ENCODE results near the gene GLI2. TPM values are rescaled to one million over a fixed set of nuclear protein-coding genes. Genes with fewer than 3 reads are reported as not detected.

GLI2 gene
- not detected for polyA plus RNA-seq (2012; ENCODE audit: low read depth, missing spikeins)

DNA sequence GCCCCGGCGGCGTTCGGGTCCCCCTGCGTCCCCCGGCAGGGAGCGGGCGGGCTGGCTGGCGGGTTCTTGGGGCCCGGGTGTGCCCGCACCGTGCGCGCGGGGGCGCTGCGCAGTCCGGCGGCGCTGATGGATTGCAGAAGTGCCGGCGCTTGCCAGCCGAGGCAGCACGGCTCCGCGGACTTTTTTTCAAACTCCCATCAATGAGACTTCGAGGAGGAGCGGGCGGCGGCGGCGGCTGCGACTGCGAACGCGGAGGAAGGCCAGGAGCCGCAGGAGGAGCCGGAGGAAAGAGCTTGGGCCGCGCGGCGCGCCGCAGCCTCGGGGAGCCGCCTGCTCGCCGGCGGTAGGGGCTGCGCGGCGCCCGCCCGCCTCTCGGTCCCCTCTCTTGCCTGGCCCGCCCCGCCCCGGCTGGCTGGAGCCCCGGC lies at the start of gene GLI2:
Gene GLI2 (plus strand): TSS at position 123 of the 425 bp plus-strand sequence. CDS start 61,453 bp downstream, outside the sequence.
- TF ChIP-seq TAF1 (IDR thresholded peaks at IDR 0.05; ENCODE audit: low read depth, low read length) (no peak), POLR2AphosphoS5 (IDR thresholded peaks at IDR 0.05; ENCODE audit: low read depth, low read length) (no peak), POLR2A (IDR thresholded peaks at IDR 0.05; ENCODE audit: low read depth, low read length) (no peak), PAX5 (IDR thresholded peaks at IDR 0.05; ENCODE audit: insufficient read depth, low read length, severe bottlenecking) (no peak), POU2F2 (IDR thresholded peaks at IDR 0.05; ENCODE audit: low read depth, low read length) (no peak), SPI1 (IDR thresholded peaks at IDR 0.05; ENCODE audit: low read depth, low read length) (no peak)
- FAIRE-seq (no peak), DNase-seq (ENCODE audit: insufficient read length, low spot score) (peak; percentile 56)

DNA sequence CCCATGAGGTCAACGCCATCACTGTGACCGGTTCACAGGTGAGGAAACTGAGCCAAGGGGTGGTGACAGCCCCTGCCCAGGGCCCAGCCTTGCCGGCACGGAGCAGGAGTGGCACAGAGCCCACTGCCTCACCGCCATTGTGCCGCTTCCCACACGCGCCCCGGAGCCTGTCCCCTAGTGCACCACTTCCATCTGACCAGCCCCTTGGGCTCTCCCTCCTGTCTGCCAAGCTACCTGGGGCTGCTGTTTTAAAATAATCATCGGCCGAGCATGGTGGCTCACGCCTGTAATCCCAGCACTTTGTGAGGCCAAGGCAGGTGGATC lies 49.7 kb upstream of the GLI2 start:
- DNase-seq (ENCODE audit: insufficient read length, low spot score) = no peak
- no peak for FAIRE-seq
- no peak for TF ChIP-seq POLR2A (IDR thresholded peaks at IDR 0.05; ENCODE audit: low read depth, low read length)
- TF ChIP-seq SPI1 (IDR thresholded peaks at IDR 0.05; ENCODE audit: low read depth, low read length) = no peak
- TF ChIP-seq TAF1 (IDR thresholded peaks at IDR 0.05; ENCODE audit: low read depth, low read length) = no peak
- no peak for TF ChIP-seq PAX5 (IDR thresholded peaks at IDR 0.05; ENCODE audit: insufficient read depth, low read length, severe bottlenecking)
- TF ChIP-seq POU2F2 (IDR thresholded peaks at IDR 0.05; ENCODE audit: low read depth, low read length) = no peak
- no peak for TF ChIP-seq POLR2AphosphoS5 (IDR thresholded peaks at IDR 0.05; ENCODE audit: low read depth, low read length)

DNA sequence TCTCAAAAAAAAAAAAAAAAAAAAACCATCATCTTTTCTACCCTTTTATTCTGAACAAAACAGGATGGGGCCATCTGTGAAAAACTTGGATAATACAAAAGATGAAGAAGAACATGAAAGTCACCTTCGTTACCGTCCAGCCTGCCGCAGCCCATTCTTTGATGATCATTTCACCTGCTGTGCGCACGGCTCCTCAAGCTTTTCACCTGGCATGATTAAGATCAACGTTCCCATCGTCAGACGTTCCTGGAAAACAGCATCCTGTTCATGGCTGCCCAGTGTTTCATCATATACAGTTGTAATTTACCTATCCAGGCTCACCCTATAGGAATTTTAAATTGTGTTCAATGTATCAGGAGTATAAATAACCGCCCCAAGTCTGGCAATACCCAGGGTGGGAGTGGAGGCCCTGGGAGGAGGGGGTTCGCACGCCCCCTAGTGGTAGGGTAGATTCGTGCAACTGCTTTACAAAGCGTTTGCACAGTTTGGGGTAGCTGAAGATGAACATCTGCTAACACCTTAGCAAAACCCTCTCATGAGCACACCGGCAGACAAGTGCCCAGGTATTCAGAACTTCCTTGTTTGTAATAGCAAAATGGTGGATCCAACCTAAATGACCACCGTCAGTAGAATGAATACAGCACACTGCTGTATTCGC lies 49.0 kb upstream of the GLI2 start:
- TF ChIP-seq SPI1 (IDR thresholded peaks at IDR 0.05; ENCODE audit: low read depth, low read length) (no peak), POU2F2 (IDR thresholded peaks at IDR 0.05; ENCODE audit: low read depth, low read length) (no peak), PAX5 (IDR thresholded peaks at IDR 0.05; ENCODE audit: insufficient read depth, low read length, severe bottlenecking) (no peak), POLR2A (IDR thresholded peaks at IDR 0.05; ENCODE audit: low read depth, low read length) (no peak), POLR2AphosphoS5 (IDR thresholded peaks at IDR 0.05; ENCODE audit: low read depth, low read length) (no peak), TAF1 (IDR thresholded peaks at IDR 0.05; ENCODE audit: low read depth, low read length) (no peak)
- DNase-seq (ENCODE audit: insufficient read length, low spot score) = no peak
- no peak for FAIRE-seq

DNA sequence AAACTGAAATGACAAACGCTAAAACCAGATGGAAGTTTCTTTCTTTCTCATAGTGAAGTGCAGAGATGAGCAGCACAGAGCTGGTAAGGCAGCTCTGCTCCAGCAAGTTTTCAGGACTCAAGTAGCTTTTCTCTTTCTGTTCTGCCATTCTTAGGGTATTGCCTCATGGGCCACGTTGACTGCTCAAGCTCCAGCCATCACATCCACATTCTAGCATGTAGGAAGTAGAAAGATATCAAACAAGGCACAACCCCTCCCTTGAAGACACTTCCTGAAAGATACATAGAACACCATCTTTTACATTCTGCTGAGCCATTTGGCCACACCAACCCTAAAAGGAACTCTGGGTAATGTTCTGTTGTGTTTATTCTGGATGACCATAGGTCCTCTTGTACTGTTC lies 48.5 kb upstream of the GLI2 start:
- DNase-seq (ENCODE audit: insufficient read length, low spot score) (no peak), FAIRE-seq (no peak)
- TF ChIP-seq PAX5 (IDR thresholded peaks at IDR 0.05; ENCODE audit: insufficient read depth, low read length, severe bottlenecking) = no peak
- no peak for TF ChIP-seq POLR2AphosphoS5 (IDR thresholded peaks at IDR 0.05; ENCODE audit: low read depth, low read length)
- no peak for TF ChIP-seq SPI1 (IDR thresholded peaks at IDR 0.05; ENCODE audit: low read depth, low read length)
- TF ChIP-seq POU2F2 (IDR thresholded peaks at IDR 0.05; ENCODE audit: low read depth, low read length) = no peak
- TF ChIP-seq TAF1 (IDR thresholded peaks at IDR 0.05; ENCODE audit: low read depth, low read length) = no peak
- TF ChIP-seq POLR2A (IDR thresholded peaks at IDR 0.05; ENCODE audit: low read depth, low read length) = no peak

DNA sequence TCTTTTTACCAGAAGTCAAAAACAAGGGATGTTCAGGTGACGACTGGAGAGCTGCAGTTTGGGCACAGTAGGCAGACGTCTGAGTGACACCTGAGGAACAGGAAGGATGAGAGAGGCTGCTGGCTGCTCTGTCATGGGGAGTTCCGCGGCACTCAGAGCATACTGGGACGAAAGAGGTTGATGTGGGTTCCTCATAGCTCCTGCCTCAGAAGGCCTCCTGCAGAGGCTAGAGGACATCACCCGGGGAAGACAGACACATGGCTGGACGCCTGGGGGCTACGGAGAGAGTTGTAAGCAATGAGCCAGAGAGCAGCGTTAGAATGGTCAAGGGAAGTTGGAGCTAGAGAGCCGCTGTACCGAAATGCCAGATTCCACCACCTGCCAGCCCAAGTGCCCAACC lies 45.1 kb upstream of the GLI2 start:
- TF ChIP-seq TAF1 (IDR thresholded peaks at IDR 0.05; ENCODE audit: low read depth, low read length) (no peak), PAX5 (IDR thresholded peaks at IDR 0.05; ENCODE audit: insufficient read depth, low read length, severe bottlenecking) (no peak), POU2F2 (IDR thresholded peaks at IDR 0.05; ENCODE audit: low read depth, low read length) (no peak), SPI1 (IDR thresholded peaks at IDR 0.05; ENCODE audit: low read depth, low read length) (no peak), POLR2AphosphoS5 (IDR thresholded peaks at IDR 0.05; ENCODE audit: low read depth, low read length) (no peak), POLR2A (IDR thresholded peaks at IDR 0.05; ENCODE audit: low read depth, low read length) (no peak)
- FAIRE-seq = no peak
- no peak for DNase-seq (ENCODE audit: insufficient read length, low spot score)

DNA sequence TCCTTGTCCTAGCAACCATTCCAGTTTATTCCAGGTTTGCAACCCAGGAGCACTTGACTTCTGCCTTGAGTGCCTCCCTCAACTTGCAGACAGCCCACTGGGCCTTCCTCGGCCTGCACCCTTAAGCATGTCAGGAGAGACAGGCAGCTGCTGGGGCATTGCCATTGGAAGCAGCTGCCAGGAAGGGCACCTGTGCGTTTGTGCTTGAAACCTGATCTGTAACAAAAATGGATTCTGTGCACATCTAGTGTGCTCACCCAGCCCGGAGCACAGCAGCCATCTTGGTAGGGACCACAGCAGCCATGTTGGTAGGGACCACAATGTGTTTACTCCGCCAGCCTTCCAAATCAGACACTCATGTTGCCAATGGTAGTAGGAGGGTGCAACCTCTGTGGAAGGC lies 44.3 kb upstream of the GLI2 start:
- DNase-seq (ENCODE audit: insufficient read length, low spot score) (no peak), FAIRE-seq (no peak)
- TF ChIP-seq TAF1 (IDR thresholded peaks at IDR 0.05; ENCODE audit: low read depth, low read length) = no peak
- TF ChIP-seq SPI1 (IDR thresholded peaks at IDR 0.05; ENCODE audit: low read depth, low read length) = no peak
- no peak for TF ChIP-seq POLR2AphosphoS5 (IDR thresholded peaks at IDR 0.05; ENCODE audit: low read depth, low read length)
- TF ChIP-seq POLR2A (IDR thresholded peaks at IDR 0.05; ENCODE audit: low read depth, low read length) = no peak
- TF ChIP-seq POU2F2 (IDR thresholded peaks at IDR 0.05; ENCODE audit: low read depth, low read length) = no peak
- TF ChIP-seq PAX5 (IDR thresholded peaks at IDR 0.05; ENCODE audit: insufficient read depth, low read length, severe bottlenecking) = no peak

DNA sequence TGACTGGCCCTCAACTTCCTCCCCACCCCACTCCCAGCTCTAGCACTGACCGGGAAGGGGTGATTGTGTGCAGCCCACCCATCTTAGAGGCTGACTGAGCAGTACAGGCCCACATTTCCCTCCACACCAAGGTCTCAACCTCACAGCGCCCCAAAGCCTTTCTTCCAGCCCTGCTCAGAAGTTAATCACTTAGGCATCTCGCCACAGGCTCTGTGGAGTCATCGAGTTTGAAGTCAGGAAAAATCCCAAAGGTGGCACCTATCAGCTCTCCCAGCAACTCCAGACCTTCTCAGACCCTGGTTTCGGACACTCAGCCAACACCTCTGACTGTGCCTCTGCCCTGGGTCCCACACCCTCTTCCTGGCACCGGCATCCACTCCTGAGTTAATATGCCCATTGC lies 43.0 kb upstream of the GLI2 start:
- no peak for DNase-seq (ENCODE audit: insufficient read length, low spot score)
- TF ChIP-seq PAX5 (IDR thresholded peaks at IDR 0.05; ENCODE audit: insufficient read depth, low read length, severe bottlenecking) = no peak
- TF ChIP-seq POU2F2 (IDR thresholded peaks at IDR 0.05; ENCODE audit: low read depth, low read length) = no peak
- no peak for TF ChIP-seq POLR2AphosphoS5 (IDR thresholded peaks at IDR 0.05; ENCODE audit: low read depth, low read length)
- no peak for TF ChIP-seq TAF1 (IDR thresholded peaks at IDR 0.05; ENCODE audit: low read depth, low read length)
- no peak for TF ChIP-seq POLR2A (IDR thresholded peaks at IDR 0.05; ENCODE audit: low read depth, low read length)
- TF ChIP-seq SPI1 (IDR thresholded peaks at IDR 0.05; ENCODE audit: low read depth, low read length) = no peak
- no peak for FAIRE-seq

DNA sequence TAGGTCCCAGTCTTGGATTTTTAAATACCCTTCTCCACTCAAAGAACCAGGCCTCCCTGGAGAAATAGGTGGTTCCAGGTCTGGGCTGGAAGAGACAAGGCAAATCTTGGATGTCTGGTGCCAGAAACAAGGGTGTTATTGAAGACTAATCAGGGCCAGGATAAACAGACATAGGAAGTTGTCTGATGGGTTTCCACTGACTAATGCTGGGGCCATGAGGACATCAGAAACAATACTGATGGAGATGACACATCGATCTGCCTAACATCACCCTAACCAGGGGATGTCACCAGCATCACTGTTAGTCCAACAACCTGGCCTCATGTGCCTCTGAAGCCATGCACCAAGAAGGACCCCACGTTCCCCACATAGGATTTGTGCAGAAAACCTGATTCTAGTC lies 42.5 kb upstream of the GLI2 start:
- DNase-seq (ENCODE audit: insufficient read length, low spot score) = no peak
- no peak for TF ChIP-seq PAX5 (IDR thresholded peaks at IDR 0.05; ENCODE audit: insufficient read depth, low read length, severe bottlenecking)
- TF ChIP-seq POLR2AphosphoS5 (IDR thresholded peaks at IDR 0.05; ENCODE audit: low read depth, low read length) = no peak
- no peak for TF ChIP-seq POLR2A (IDR thresholded peaks at IDR 0.05; ENCODE audit: low read depth, low read length)
- no peak for FAIRE-seq

DNA sequence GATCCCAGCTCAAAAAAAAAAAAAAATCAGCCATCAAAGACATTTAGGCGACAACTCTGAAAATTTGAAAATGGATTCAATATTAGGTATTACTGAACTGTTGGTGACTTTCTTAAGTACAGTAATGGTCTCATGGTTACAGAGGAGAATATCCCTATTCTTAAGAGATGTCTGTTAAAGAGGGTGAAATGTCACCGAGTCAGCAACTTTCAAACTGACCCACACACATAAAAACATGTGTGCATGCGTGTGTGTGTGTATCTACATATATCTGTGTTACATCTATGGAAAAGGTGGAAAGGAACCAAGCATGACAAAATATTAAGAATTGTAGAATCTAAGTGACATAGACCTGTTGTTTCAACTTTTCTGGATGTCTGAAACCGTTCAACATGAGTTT lies 41.6 kb upstream of the GLI2 start:
- FAIRE-seq (no peak), DNase-seq (ENCODE audit: insufficient read length, low spot score) (no peak)
- TF ChIP-seq SPI1 (IDR thresholded peaks at IDR 0.05; ENCODE audit: low read depth, low read length) = no peak
- TF ChIP-seq TAF1 (IDR thresholded peaks at IDR 0.05; ENCODE audit: low read depth, low read length) = no peak
- no peak for TF ChIP-seq POU2F2 (IDR thresholded peaks at IDR 0.05; ENCODE audit: low read depth, low read length)
- no peak for TF ChIP-seq POLR2AphosphoS5 (IDR thresholded peaks at IDR 0.05; ENCODE audit: low read depth, low read length)
- no peak for TF ChIP-seq POLR2A (IDR thresholded peaks at IDR 0.05; ENCODE audit: low read depth, low read length)
- no peak for TF ChIP-seq PAX5 (IDR thresholded peaks at IDR 0.05; ENCODE audit: insufficient read depth, low read length, severe bottlenecking)

DNA sequence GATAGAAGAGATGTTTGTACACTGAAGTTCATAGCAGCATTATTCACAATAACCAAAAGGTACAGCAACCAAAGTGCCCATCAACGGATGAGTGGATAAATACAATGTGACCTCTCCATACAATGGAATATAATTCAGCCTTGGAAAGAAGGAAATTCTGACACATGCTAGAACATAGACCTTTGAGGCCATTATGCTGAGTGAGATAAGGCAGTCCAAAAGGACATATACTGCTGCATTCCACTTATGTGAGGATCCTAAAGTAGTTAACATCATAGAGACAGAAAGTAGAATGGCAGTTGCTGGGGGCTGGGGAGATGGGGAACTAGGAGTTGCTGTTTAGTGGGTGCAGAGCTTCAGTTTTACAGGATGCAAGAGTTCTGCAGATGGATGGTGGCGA lies 38.2 kb upstream of the GLI2 start:
- no peak for FAIRE-seq
- TF ChIP-seq TAF1 (IDR thresholded peaks at IDR 0.05; ENCODE audit: low read depth, low read length) (no peak), SPI1 (IDR thresholded peaks at IDR 0.05; ENCODE audit: low read depth, low read length) (no peak), PAX5 (IDR thresholded peaks at IDR 0.05; ENCODE audit: insufficient read depth, low read length, severe bottlenecking) (no peak), POLR2AphosphoS5 (IDR thresholded peaks at IDR 0.05; ENCODE audit: low read depth, low read length) (no peak), POLR2A (IDR thresholded peaks at IDR 0.05; ENCODE audit: low read depth, low read length) (no peak), POU2F2 (IDR thresholded peaks at IDR 0.05; ENCODE audit: low read depth, low read length) (no peak)
- DNase-seq (ENCODE audit: insufficient read length, low spot score) = no peak
